Skeletal muscle tissue (tissue), 4 donors: ENCODE measurements around the gene ZCCHC24. TPM values are rescaled to one million over a fixed set of nuclear protein-coding genes. Genes with fewer than 3 reads are reported as not detected.

Source experiments
- H3K27ac ChIP-seq: one replicate; pipeline ENCODE4 v1.7.0; 2013; ENCODE audit warnings: mild to moderate bottlenecking, low read depth, low read length, inconsistent platforms
- H3K27me3 ChIP-seq, 3 donors: one replicate each; pipeline ENCODE4 v1.7.0; 2013; ENCODE audit warnings: low read length in 3 of 3; ENCODE audit not compliant: control insufficient read depth in 3 of 3, insufficient read depth in 3 of 3
- H3K36me3 ChIP-seq, 3 donors: one replicate each; pipeline ENCODE4 v1.7.0; 2013; ENCODE audit warnings: low read length in 3 of 3; ENCODE audit not compliant: control insufficient read depth in 3 of 3, insufficient read depth in 3 of 3
- H3K4me1 ChIP-seq, 3 donors: one replicate each; pipeline ENCODE4 v1.7.0; 2013; ENCODE audit warnings: low read length in 3 of 3, mild to moderate bottlenecking in 3 of 3; ENCODE audit not compliant: control insufficient read depth in 3 of 3, insufficient read depth in 3 of 3
- H3K4me3 ChIP-seq, 3 donors: one replicate each; pipeline ENCODE4 v1.7.0; 2013; ENCODE audit warnings: low read length in 3 of 3
- H3K9ac ChIP-seq, 3 donors: one replicate each; pipeline ENCODE4 v1.7.0; 2013; ENCODE audit warnings: low read length in 3 of 3, mild to moderate bottlenecking in 3 of 3, moderate library complexity in 2 of 3, low read depth in 1 of 3
- H3K9me3 ChIP-seq, 3 donors: one replicate each; pipeline ENCODE4 v1.7.0; 2013; ENCODE audit warnings: low read length in 3 of 3; ENCODE audit not compliant: control insufficient read depth in 3 of 3
- total RNA-seq: library from RNA; depleted of rRNA; stranded (reverse); fragments of >200 nt; gene quantifications from one replicate; pipeline ENCODE4 v1.2.3, GENCODE V29; 2014
- donor health status: Osteomylitis.

ZCCHC24 gene
- total RNA-seq, 1 donor from 2014 or later: 20.9 TPM

DNA sequence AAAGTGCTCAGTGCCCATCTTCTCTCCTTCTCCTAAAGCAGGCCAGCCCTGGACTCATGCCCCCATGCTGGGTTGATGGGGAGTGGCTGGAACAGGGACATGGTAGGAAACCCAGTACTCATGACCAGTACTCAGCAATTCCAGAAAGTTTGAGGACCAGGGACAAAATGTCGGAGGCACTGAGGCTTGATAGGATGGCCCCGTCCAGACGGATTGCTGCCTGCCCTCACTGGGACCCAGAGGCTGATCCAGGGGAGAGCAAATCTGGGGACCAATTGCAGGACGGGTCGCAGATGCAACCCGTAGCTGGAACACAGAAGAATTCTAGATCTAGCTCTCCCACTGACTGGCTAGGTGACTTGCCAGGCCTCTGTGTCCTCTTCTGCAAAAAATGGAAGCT lies 5.1 kb downstream of the ZCCHC24 start:
- Histone ChIP-seq H3K9me3 (no peaks in the 10 kb centered on the region), H3K36me3 (peaks cover 3 to 12% (median 6%) of the 10 kb centered on the region in 3 donors), H3K9ac (no peak overlapping the region), H3K4me1 (peaks cover 92 to 95% (median 92%) of the 10 kb centered on the region in 3 donors), H3K4me3 (peak overlapping the region in 2 of 3 donors; percentile 24 to 42), H3K27me3 (no peaks in the 10 kb centered on the region), H3K27ac (peak overlapping the region; percentile 71)

- H3K4me3 ChIP-seq: peak overlapping the region in 1 of 3 donors; percentile 9
- H3K27ac ChIP-seq: peak overlapping the region; percentile 86
- H3K4me1 ChIP-seq: peaks cover 98 to 99% (median 99%) of the 10 kb centered on the region in 3 donors
- peaks cover 3 to 14% (median 11%) of the 10 kb centered on the region in 3 donors for H3K36me3 ChIP-seq
- no peaks in the 10 kb centered on the region for H3K27me3 ChIP-seq
- peak overlapping the region in 2 of 3 donors; percentile 30 to 57 for H3K9ac ChIP-seq
- no peaks in the 10 kb centered on the region for H3K9me3 ChIP-seq
These were observed 6.7 kb downstream of the ZCCHC24 start for GRCh38 chr10:79438699-79439085.

DNA sequence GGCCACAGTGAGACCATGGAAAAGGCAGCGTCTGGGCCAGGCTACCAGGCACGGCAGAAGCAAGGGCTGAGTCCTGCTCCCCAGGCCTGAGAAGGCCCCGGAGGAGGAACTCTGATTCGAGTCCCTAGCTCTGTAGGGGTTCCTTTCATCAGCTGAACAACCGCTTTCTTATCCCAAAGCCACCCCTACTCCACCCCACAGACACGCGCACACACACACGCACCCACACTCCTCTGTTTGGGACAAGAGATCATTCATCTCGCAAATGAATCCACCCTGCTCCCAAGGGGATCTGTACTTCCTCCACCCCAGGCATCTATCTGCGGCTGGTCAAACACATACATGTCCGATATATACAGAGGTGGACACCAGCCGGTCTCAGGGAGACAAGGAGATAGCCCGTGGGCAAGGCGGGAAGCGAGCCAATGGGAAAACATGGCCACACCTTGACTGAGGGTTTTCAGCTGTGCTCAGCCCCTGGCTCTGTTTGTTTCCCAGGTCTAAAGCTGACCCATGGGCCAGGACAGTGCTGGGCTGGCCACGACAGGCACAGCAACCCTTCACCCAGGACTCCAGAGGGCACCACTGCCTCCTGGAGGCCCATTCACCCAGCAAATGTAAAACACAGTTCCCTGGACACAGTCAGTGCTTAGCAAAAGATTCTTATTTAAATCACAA lies 7.3 kb downstream of the ZCCHC24 start:
- Histone ChIP-seq H3K4me1 (peaks cover 98 to 99% (median 99%) of the 10 kb centered on the region in 3 donors), H3K27me3 (no peaks in the 10 kb centered on the region), H3K27ac (peak overlapping the region; percentile 86), H3K9ac (peak overlapping the region; percentile 35 to 57 (median 35)), H3K9me3 (no peaks in the 10 kb centered on the region), H3K36me3 (peaks cover 3 to 15% (median 12%) of the 10 kb centered on the region in 3 donors), H3K4me3 (peak overlapping the region in 2 of 3 donors; percentile 9 to 17)

- Histone ChIP-seq H3K27me3 (no peaks in the 10 kb centered on the region), H3K4me1 (peaks cover 91 to 99% (median 98%) of the 10 kb centered on the region in 3 donors), H3K9ac (peak overlapping the region; percentile 35 to 57 (median 35)), H3K36me3 (peaks cover 6 to 22% (median 16%) of the 10 kb centered on the region in 3 donors), H3K4me3 (peak overlapping the region in 1 of 3 donors; percentile 13), H3K27ac (peak overlapping the region; percentile 86), H3K9me3 (no peaks in the 10 kb centered on the region)
These were observed 8.2 kb downstream of the ZCCHC24 start for GRCh38 chr10:79437111-79437814.

DNA sequence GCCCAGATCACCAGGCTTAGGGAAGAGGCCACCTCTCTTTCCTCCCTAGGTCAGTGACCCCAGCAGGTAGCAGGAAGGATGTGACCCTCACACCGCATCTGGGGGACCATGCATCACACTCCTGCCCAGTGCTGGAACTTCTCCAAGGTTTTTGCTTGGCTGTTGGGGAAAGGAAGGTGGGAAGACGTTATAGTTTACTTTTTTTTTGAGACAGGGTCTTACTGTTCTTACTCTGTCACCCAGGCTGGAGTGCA lies 8.6 kb downstream of the ZCCHC24 start:
- H3K27me3 ChIP-seq: no peaks in the 10 kb centered on the region
- peaks cover 11 to 23% (median 19%) of the 10 kb centered on the region in 3 donors for H3K36me3 ChIP-seq
- H3K4me1 ChIP-seq: peaks cover 90 to 99% (median 99%) of the 10 kb centered on the region in 3 donors
- no peaks in the 10 kb centered on the region for H3K9me3 ChIP-seq
- H3K9ac ChIP-seq: no peak overlapping the region
- peak overlapping the region; percentile 86 for H3K27ac ChIP-seq
- no peak overlapping the region for H3K4me3 ChIP-seq

- peaks cover 11 to 28% (median 22%) of the 10 kb centered on the region in 3 donors for H3K36me3 ChIP-seq
- H3K27me3 ChIP-seq: no peaks in the 10 kb centered on the region
- no peaks in the 10 kb centered on the region for H3K9me3 ChIP-seq
- peak overlapping the region; percentile 20 to 35 (median 22) for H3K4me3 ChIP-seq
- peaks cover 90 to 97% (median 97%) of the 10 kb centered on the region in 3 donors for H3K4me1 ChIP-seq
- H3K27ac ChIP-seq: peak overlapping the region; percentile 86
- H3K9ac ChIP-seq: peak overlapping the region; percentile 55 to 69 (median 61)
These were observed 9.2 kb downstream of the ZCCHC24 start for GRCh38 chr10:79436066-79436849.

- peak overlapping the region; percentile 20 to 52 (median 49) for H3K4me3 ChIP-seq
- no peaks in the 10 kb centered on the region for H3K9me3 ChIP-seq
- peak overlapping the region; percentile 86 for H3K27ac ChIP-seq
- peaks cover 85 to 97% (median 96%) of the 10 kb centered on the region in 3 donors for H3K4me1 ChIP-seq
- H3K27me3 ChIP-seq: no peaks in the 10 kb centered on the region
- peak overlapping the region; percentile 55 to 69 (median 61) for H3K9ac ChIP-seq
- peaks cover 17 to 36% (median 27%) of the 10 kb centered on the region in 3 donors for H3K36me3 ChIP-seq
These were observed 10.0 kb downstream of the ZCCHC24 start for GRCh38 chr10:79435271-79436065.

GRCh38 chr10:79434821-79435251 lies 10.6 kb downstream of the ZCCHC24 start:
- peaks cover 79 to 97% (median 96%) of the 10 kb centered on the region in 3 donors for H3K4me1 ChIP-seq
- no peak overlapping the region for H3K4me3 ChIP-seq
- no peaks in the 10 kb centered on the region for H3K27me3 ChIP-seq
- H3K9me3 ChIP-seq: no peaks in the 10 kb centered on the region
- peak overlapping the region; percentile 86 for H3K27ac ChIP-seq
- H3K36me3 ChIP-seq: peaks cover 24 to 39% (median 33%) of the 10 kb centered on the region in 3 donors
- peak overlapping the region; percentile 16 to 61 (median 55) for H3K9ac ChIP-seq

- Histone ChIP-seq H3K27me3 (no peaks in the 10 kb centered on the region), H3K9me3 (no peaks in the 10 kb centered on the region), H3K36me3 (peaks cover 26 to 43% (median 35%) of the 10 kb centered on the region in 3 donors), H3K4me1 (peaks cover 74 to 93% (median 90%) of the 10 kb centered on the region in 3 donors), H3K4me3 (no peak overlapping the region), H3K27ac (peak overlapping the region; percentile 86), H3K9ac (peak overlapping the region in 2 of 3 donors; percentile 17 to 45)
These were observed 11.2 kb downstream of the ZCCHC24 start for GRCh38 chr10:79434223-79434687.
